GM23248 (cell line): ENCODE data around the gene SMC4. TPM values are rescaled to one million over a fixed set of nuclear protein-coding genes. Genes with fewer than 3 reads are reported as not detected.

ENCODE experiments used
- DNase-seq: peaks from one replicate; pipeline ENCODE4 v3.0.0-alpha.2; 2015
- H2AFZ ChIP-seq: fragments of 200-600 bp; sonication (generic); 2 replicates; pipeline ENCODE4 v1.6.1; 2016; ENCODE audit warnings: antibody characterized with exemption
- H3F3A ChIP-seq: fragments of 200-600 bp; sonication (generic); 2 replicates; pipeline ENCODE4 v1.6.1; 2016; ENCODE audit warnings: mild to moderate bottlenecking, antibody characterized with exemption, mixed run types; ENCODE audit not compliant: insufficient read depth
- H3K27ac ChIP-seq: fragments of 200-600 bp; sonication (generic); 2 replicates; pipeline ENCODE4 v1.5.1; 2016; ENCODE audit warnings: mild to moderate bottlenecking
- H3K27me3 ChIP-seq: fragments of 200-600 bp; sonication (generic); replicated peaks from 2 replicates; pipeline ENCODE4 v1.6.1; 2016; ENCODE audit warnings: mild to moderate bottlenecking; ENCODE audit not compliant: insufficient read depth
- H3K36me3 ChIP-seq: fragments of 200-600 bp; sonication (generic); 2 replicates; pipeline ENCODE4 v1.6.1; 2016; ENCODE audit warnings: low read depth, mild to moderate bottlenecking
- H3K4me1 ChIP-seq: fragments of 200-600 bp; sonication (generic); 2 replicates; pipeline ENCODE4 v1.6.1; 2016; ENCODE audit warnings: mild to moderate bottlenecking; ENCODE audit not compliant: insufficient read depth
- H3K4me2 ChIP-seq: fragments of 200-600 bp; sonication (generic); one replicate; pipeline ENCODE4 v1.6.1; 2016; ENCODE audit warnings: mild to moderate bottlenecking; ENCODE audit not compliant: unreplicated experiment
- H3K4me3 ChIP-seq: fragments of 200-600 bp; sonication (generic); 2 replicates; pipeline ENCODE4 v1.5.1; 2016; ENCODE audit warnings: mild to moderate bottlenecking
- H3K79me2 ChIP-seq: fragments of 200-600 bp; sonication (generic); 2 replicates; pipeline ENCODE4 v1.6.1; 2016; ENCODE audit warnings: mild to moderate bottlenecking; ENCODE audit not compliant: insufficient read depth
- H3K9ac ChIP-seq: fragments of 200-600 bp; sonication (generic); 2 replicates; pipeline ENCODE4 v1.6.1; 2016; ENCODE audit warnings: mild to moderate bottlenecking
- H3K9me2 ChIP-seq: fragments of 200-600 bp; sonication (generic); 2 replicates; pipeline ENCODE4 v1.6.1; 2016; ENCODE audit warnings: mixed run types, mild to moderate bottlenecking, moderate library complexity; ENCODE audit not compliant: insufficient read depth
- H3K9me3 ChIP-seq: fragments of 200-600 bp; sonication (generic); one replicate; pipeline ENCODE4 v1.6.1; 2017; ENCODE audit warnings: low read depth
- H4K20me1 ChIP-seq: fragments of 200-600 bp; sonication (generic); 2 replicates; pipeline ENCODE4 v1.6.0; 2016; ENCODE audit not compliant: insufficient read depth
- EZH2 ChIP-seq: fragments of 200-600 bp; sonication (generic); IDR thresholded peaks from 2 replicates; pipeline ENCODE4 v1.6.1; 2018; ENCODE audit warnings: antibody characterized with exemption, mild to moderate bottlenecking; ENCODE audit not compliant: insufficient read depth, poor library complexity, severe bottlenecking
- EZH2phosphoT487 ChIP-seq: fragments of 200-600 bp; sonication (generic); IDR thresholded peaks from 2 replicates; pipeline ENCODE4 v1.6.1; 2018; ENCODE audit warnings: antibody characterized with exemption, moderate library complexity, mild to moderate bottlenecking, low read depth; ENCODE audit not compliant: insufficient read depth
- WGBS, 2 experiments: methylation state at CpG; one replicate each; pipeline ENCODE4 v1.1.6; 2015 to 2017; ENCODE audit warnings: low lambda C conversion rate in 2 of 2, low coverage in 1 of 2; ENCODE audit errors: missing lambda C conversion rate in 2 of 2; 5-methylcytosine and 5-hydroxymethylcytosine counted together
- in situ Hi-C: fragments of 300-500 bp; cut with MboI; formaldehyde crosslinking; loops from 2 replicates; pipeline ENCODE4 v1.15.0; 2020
- polyA plus RNA-seq: library from polyadenylated mRNA; unstranded; fragments of >200 nt; fragmentation: Nextera tagmentation; extraction: Ambion mirVana; gene quantifications from 2 replicates; pipeline ENCODE4 v1.2.1, GENCODE V29; 2016
- total RNA-seq: library from RNA; depleted of rRNA; stranded (reverse); fragments of >200 nt; shearing (Covaris generic); gene quantifications from 2 replicates; pipeline ENCODE4 v1.2.3, GENCODE V29; 2014

Gene SMC4
- total and polyA plus RNA-seq, 2 experiments from 2014 or later = 69.7 to 73.6 TPM

DNA sequence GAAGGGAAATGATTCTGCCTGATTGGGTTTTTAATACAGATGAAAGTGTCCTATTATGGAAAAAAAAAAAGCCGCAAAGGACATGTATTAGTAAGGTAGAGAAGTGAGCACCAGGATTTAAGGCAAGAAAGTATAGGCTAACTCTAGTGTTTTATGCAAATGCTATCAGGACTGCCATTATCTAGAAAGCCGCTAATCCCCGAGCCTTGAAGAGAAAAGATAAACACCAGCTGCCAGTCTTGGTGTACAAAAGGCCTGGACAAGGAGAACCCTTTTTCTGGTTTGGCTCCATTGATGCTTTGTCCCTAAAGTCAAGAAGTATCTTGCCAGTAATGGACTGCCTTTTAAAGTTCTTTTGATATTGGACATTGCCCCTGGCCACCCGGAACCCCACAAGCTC lies 58.7 kb downstream of the SMC4 start:
- 80 to 82% methylated on average over 4 of the region's 4 CpGs for WGBS, 2 experiments
- Histone ChIP-seq H3K4me2 (no peak overlapping the region), H3K27ac (no peak overlapping the region), H3K36me3 (no peaks in the 10 kb centered on the region), H3K4me1 (no peaks in the 10 kb centered on the region), H3K4me3 (no peak overlapping the region), H3F3A (no peaks in the 10 kb centered on the region; the same call in 1 of the 2 replicates), H2AFZ (no peak overlapping the region), H3K27me3 (no peaks in the 10 kb centered on the region), H3K9me3 (no peaks in the 10 kb centered on the region), H4K20me1 (no peaks in the 10 kb centered on the region), H3K9me2 (no peaks in the 10 kb centered on the region), H3K79me2 (no peaks in the 10 kb centered on the region), H3K9ac (no peak overlapping the region)
- TF ChIP-seq EZH2 (no peak), EZH2phosphoT487 (no peak)
- no peak for DNase-seq
- in situ Hi-C loops = no loop called here

DNA sequence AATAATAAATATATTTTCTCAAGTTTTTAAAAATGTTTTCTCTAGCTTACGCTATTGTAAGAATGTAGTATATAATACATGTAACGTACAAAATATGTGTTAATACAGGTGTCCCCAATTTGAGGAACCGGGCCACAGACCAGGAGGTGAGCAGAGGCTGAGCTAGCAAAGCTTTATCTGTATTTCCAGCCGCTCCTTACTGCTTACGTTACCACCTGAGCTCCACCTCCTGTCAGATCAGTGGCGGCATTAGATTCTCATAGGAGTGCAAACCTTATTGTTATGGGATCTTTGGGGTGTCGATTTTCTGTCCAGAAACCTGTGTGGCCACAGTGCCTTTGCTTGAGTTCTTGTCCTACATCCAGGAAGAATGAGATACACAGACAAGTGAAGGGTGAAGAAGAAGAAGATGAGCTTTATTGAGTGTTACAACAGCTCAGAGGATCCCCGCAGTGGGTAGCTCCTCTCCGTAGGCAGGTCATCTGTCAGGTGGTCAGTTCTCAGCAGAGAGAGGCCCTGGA lies 60.1 kb downstream of the SMC4 start:
- H3K4me2 ChIP-seq = no peak overlapping the region
- in situ Hi-C loops = no loop called here
- no peaks in the 10 kb centered on the region for H3K36me3 ChIP-seq
- no peaks in the 10 kb centered on the region for H3K9me2 ChIP-seq
- no peak for TF ChIP-seq EZH2
- TF ChIP-seq EZH2phosphoT487 = no peak
- no peaks in the 10 kb centered on the region; the same call in 1 of the 2 replicates for H3F3A ChIP-seq
- 82 to 87% methylated on average over 9 of the region's 9 CpGs for WGBS, 2 experiments
- H3K4me1 ChIP-seq = no peaks in the 10 kb centered on the region
- H3K27me3 ChIP-seq = no peaks in the 10 kb centered on the region
- H3K9ac ChIP-seq = no peak overlapping the region
- no peak overlapping the region for H3K27ac ChIP-seq
- H3K9me3 ChIP-seq = no peaks in the 10 kb centered on the region
- no peak overlapping the region for H3K4me3 ChIP-seq
- H2AFZ ChIP-seq = no peak overlapping the region
- DNase-seq = no peak
- H3K79me2 ChIP-seq = no peaks in the 10 kb centered on the region
- no peaks in the 10 kb centered on the region for H4K20me1 ChIP-seq

DNA sequence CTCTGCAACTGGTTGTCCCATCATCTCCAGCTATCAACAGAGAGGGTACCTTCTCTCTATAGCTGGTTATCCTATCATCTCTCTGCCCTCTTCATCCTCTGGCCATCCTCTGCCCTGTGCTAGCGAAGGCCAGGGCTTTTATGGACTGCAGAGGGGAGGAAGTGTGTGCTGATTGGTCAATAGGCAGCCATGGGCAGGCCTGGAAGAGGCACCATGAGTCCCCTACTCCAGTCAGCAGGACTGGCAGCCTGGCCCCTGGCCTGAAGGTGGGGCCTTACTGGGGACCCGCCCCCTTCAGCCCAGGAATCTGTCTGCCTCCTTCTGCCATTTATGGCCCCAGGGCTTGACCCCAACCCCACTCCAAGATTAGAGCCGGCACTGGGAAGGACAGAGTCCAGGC lies 60.6 kb downstream of the SMC4 start:
- no peak overlapping the region for H3K4me2 ChIP-seq
- H2AFZ ChIP-seq = no peak overlapping the region
- TF ChIP-seq EZH2 (no peak), EZH2phosphoT487 (no peak)
- H3K9me2 ChIP-seq = no peaks in the 10 kb centered on the region
- WGBS, 2 experiments = 59 to 73% methylated on average over 3 of the region's 3 CpGs
- no peaks in the 10 kb centered on the region for H4K20me1 ChIP-seq
- H3K36me3 ChIP-seq = no peaks in the 10 kb centered on the region
- H3F3A ChIP-seq = no peaks in the 10 kb centered on the region; the same call in 1 of the 2 replicates
- in situ Hi-C loops = no loop called here
- H3K27me3 ChIP-seq = no peaks in the 10 kb centered on the region
- no peaks in the 10 kb centered on the region for H3K4me1 ChIP-seq
- DNase-seq = no peak
- no peaks in the 10 kb centered on the region for H3K79me2 ChIP-seq
- no peak overlapping the region for H3K9ac ChIP-seq
- no peak overlapping the region for H3K4me3 ChIP-seq
- no peaks in the 10 kb centered on the region for H3K9me3 ChIP-seq
- H3K27ac ChIP-seq = no peak overlapping the region

GRCh38 chr3:160464321-160464720 lies 64.9 kb downstream of the SMC4 start:
- H3F3A ChIP-seq = no peaks in the 10 kb centered on the region
- 84 to 89% methylated on average over 2 of the region's 2 CpGs for WGBS, 2 experiments
- no peaks in the 10 kb centered on the region for H4K20me1 ChIP-seq
- H3K9me3 ChIP-seq = no peaks in the 10 kb centered on the region
- H3K36me3 ChIP-seq = no peaks in the 10 kb centered on the region
- in situ Hi-C loops = no loop called here
- no peak overlapping the region for H3K4me3 ChIP-seq
- no peak overlapping the region for H3K27ac ChIP-seq
- no peak for DNase-seq
- H3K9ac ChIP-seq = no peak overlapping the region
- no peaks in the 10 kb centered on the region for H3K4me1 ChIP-seq
- H3K9me2 ChIP-seq = no peaks in the 10 kb centered on the region
- H2AFZ ChIP-seq = no peak overlapping the region
- no peaks in the 10 kb centered on the region for H3K27me3 ChIP-seq
- no peak overlapping the region for H3K4me2 ChIP-seq
- no peaks in the 10 kb centered on the region for H3K79me2 ChIP-seq
- no peak for TF ChIP-seq EZH2
- no peak for TF ChIP-seq EZH2phosphoT487

- Histone ChIP-seq H3K27ac (no peak overlapping the region), H3K27me3 (no peaks in the 10 kb centered on the region), H3K9me2 (no peaks in the 10 kb centered on the region), H3K4me2 (no peak overlapping the region), H3K4me3 (no peak overlapping the region), H3F3A (no peaks in the 10 kb centered on the region), H2AFZ (no peak overlapping the region), H3K9ac (no peak overlapping the region), H3K4me1 (no peaks in the 10 kb centered on the region), H3K36me3 (no peaks in the 10 kb centered on the region), H4K20me1 (no peaks in the 10 kb centered on the region), H3K79me2 (no peaks in the 10 kb centered on the region), H3K9me3 (no peaks in the 10 kb centered on the region)
- TF ChIP-seq EZH2 (no peak), EZH2phosphoT487 (no peak)
- in situ Hi-C loops = no loop called here
- no peak for DNase-seq
- WGBS, 2 experiments = 65 to 74% methylated on average over 1 of the region's 1 CpG
Observed at GRCh38 chr3:160464971-160465370, 65.5 kb downstream of the SMC4 start.
